ENCODE results near the gene PLAGL2. TPM values are rescaled to one million over a fixed set of nuclear protein-coding genes. Genes with fewer than 3 reads are reported as not detected.

The PLAGL2 gene
- total RNA-seq, 2 donors from 2014 or later, result 11.2 to 17.4 TPM

GRCh38 chr20:32158351-32158750 is 49.2 kb downstream of the PLAGL2 start:
- no peak overlapping the region for H3K27ac ChIP-seq
- H3K9me3 ChIP-seq, result no peaks in the 10 kb centered on the region
- H3K4me1 ChIP-seq (replicated peaks), result no peaks in the 10 kb centered on the region
- DNase-seq (ENCODE audit: low spot score), result no peak
- intact Hi-C loops (cut with DNase I), result no loop called here
- H3K36me3 ChIP-seq, result peaks cover 0 to 9% of the 10 kb centered on the region in 2 donors
- 97% methylated on average over 11 of the region's 11 CpGs for WGBS
- TF ChIP-seq POLR2AphosphoS5 (IDR thresholded peaks at IDR 0.05) (no peak), POLR2A (IDR thresholded peaks at IDR 0.05) (no peak), CTCF (IDR thresholded peaks at IDR 0.05) (no peak)
- H3K27me3 ChIP-seq (replicated peaks; ENCODE audit: insufficient read depth), result no peaks in the 10 kb centered on the region
- no peak overlapping the region for H3K4me3 ChIP-seq

GRCh38 chr20:32157611-32158010 is 49.9 kb downstream of the PLAGL2 start:
- no peaks in the 10 kb centered on the region for H3K27me3 ChIP-seq (replicated peaks; ENCODE audit: insufficient read depth)
- H3K4me1 ChIP-seq (replicated peaks), result no peaks in the 10 kb centered on the region
- TF ChIP-seq CTCF (IDR thresholded peaks at IDR 0.05) (no peak), POLR2A (IDR thresholded peaks at IDR 0.05) (no peak), POLR2AphosphoS5 (IDR thresholded peaks at IDR 0.05) (no peak)
- H3K36me3 ChIP-seq, result peaks cover 0 to 8% of the 10 kb centered on the region in 2 donors
- intact Hi-C loops (cut with DNase I), result no loop called here
- H3K9me3 ChIP-seq, result no peaks in the 10 kb centered on the region
- no peak overlapping the region for H3K27ac ChIP-seq
- DNase-seq (ENCODE audit: low spot score), result no peak
- H3K4me3 ChIP-seq, result no peak overlapping the region
- 93% methylated on average over 14 of the region's 14 CpGs for WGBS

- DNase-seq (ENCODE audit: low spot score), result peak; percentile 29
- no peaks in the 10 kb centered on the region for H3K4me1 ChIP-seq (replicated peaks)
- 45% methylated on average over 11 of the region's 11 CpGs for WGBS
- TF ChIP-seq CTCF (IDR thresholded peaks at IDR 0.05) (peak in 3 of 4 experiments; percentile 29 to 38 (median 30)), POLR2A (IDR thresholded peaks at IDR 0.05) (no peak), POLR2AphosphoS5 (IDR thresholded peaks at IDR 0.05) (no peak)
- no peaks in the 10 kb centered on the region for H3K9me3 ChIP-seq
- peaks cover 0 to 3% of the 10 kb centered on the region in 2 donors for H3K36me3 ChIP-seq
- no peak overlapping the region for H3K4me3 ChIP-seq
- intact Hi-C loops (cut with DNase I), result no loop called here
- H3K27ac ChIP-seq, result no peak overlapping the region
- H3K27me3 ChIP-seq (replicated peaks; ENCODE audit: insufficient read depth), result no peaks in the 10 kb centered on the region
These were observed 52.2 kb downstream of the PLAGL2 start for GRCh38 chr20:32155017-32155981.

- H3K9me3 ChIP-seq, result no peaks in the 10 kb centered on the region
- no peaks in the 10 kb centered on the region for H3K4me1 ChIP-seq (replicated peaks)
- WGBS, result 95% methylated on average over 5 of the region's 5 CpGs
- no peaks in the 10 kb centered on the region for H3K27me3 ChIP-seq (replicated peaks; ENCODE audit: insufficient read depth)
- intact Hi-C loops (cut with DNase I), result no loop called here
- H3K27ac ChIP-seq, result no peak overlapping the region
- no peak overlapping the region for H3K4me3 ChIP-seq
- H3K36me3 ChIP-seq, result peaks cover 0 to 9% of the 10 kb centered on the region in 2 donors
- no peak for DNase-seq (ENCODE audit: low spot score)
- TF ChIP-seq POLR2A (IDR thresholded peaks at IDR 0.05) (no peak), CTCF (IDR thresholded peaks at IDR 0.05) (no peak), POLR2AphosphoS5 (IDR thresholded peaks at IDR 0.05) (no peak)
These were observed 53.8 kb downstream of the PLAGL2 start for GRCh38 chr20:32153771-32154170.

Data from prostate gland (tissue), 2 donors.